ENCODE measurements around the gene ZBTB25.
A peak's percentile ranks its signal among the peaks of the same experiment; 100 is the strongest.

DNA sequence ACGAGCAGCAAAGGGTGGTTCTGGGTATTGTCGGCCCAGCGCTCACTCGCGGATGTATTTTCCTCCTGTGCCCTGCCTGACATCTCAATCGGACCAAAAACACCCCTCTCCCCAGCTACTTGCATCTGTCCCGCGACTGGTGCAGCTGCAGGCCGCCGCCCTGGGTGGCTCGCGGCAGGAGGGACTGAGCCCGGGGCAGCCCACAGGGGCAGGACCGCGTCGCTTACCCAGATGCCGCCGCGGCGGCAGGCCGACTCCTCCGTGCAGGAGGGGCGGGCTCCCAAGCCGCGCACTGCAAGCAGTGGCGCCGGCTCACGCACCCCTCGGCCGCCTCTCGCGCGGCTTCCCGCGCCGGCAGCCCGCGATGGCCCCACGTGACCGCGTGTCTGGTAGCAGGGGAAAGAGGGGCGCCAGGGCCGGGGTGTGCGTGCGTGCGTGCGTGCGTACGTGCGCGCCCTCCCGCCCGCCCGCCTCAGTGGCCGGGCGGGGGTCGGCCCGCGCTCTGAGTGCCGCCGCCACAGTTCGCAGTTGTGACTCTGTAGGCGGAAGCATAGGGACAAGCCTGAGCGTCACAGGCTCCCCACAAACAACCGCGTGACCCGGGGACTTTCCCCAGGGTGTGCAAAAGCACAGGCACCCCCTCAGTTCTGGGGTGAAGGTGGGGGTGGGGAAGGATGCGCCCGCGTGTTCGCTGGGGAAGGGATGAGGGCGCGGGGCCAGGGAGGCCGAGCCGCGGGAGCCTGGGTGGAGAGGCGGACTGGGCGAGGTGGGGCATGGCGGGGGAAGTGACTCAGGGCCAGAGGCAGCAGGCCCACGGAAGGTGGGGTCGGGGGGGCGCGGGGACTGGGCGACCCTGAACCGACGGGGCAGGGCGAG, at the start of gene ZBTB25:
- TF ChIP-seq POLR2A (IDR thresholded peaks at IDR 0.05), result peak; percentile 64 to 94
- TF ChIP-seq, protein P1, sequence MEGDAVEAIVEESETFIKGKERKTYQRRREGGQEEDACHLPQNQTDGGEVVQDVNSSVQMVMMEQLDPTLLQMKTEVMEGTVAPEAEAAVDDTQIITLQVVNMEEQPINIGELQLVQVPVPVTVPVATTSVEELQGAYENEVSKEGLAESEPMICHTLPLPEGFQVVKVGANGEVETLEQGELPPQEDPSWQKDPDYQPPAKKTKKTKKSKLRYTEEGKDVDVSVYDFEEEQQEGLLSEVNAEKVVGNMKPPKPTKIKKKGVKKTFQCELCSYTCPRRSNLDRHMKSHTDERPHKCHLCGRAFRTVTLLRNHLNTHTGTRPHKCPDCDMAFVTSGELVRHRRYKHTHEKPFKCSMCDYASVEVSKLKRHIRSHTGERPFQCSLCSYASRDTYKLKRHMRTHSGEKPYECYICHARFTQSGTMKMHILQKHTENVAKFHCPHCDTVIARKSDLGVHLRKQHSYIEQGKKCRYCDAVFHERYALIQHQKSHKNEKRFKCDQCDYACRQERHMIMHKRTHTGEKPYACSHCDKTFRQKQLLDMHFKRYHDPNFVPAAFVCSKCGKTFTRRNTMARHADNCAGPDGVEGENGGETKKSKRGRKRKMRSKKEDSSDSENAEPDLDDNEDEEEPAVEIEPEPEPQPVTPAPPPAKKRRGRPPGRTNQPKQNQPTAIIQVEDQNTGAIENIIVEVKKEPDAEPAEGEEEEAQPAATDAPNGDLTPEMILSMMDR (IDR thresholded peaks at IDR 0.05), result peak in 1 of 4 experiments; percentile 15
